ENCODE data around the gene ILF3. TPM values are rescaled to one million over a fixed set of nuclear protein-coding genes. Genes with fewer than 3 reads are reported as not detected.
"Not testable (repeated sequence)": the region's sequence is repeated elsewhere in the genome, so short reads cannot be mapped to it uniquely, and the experiment has no call there.

Gene ILF3
- polyA plus RNA-seq, 1 donor, result 358 TPM

GRCh38 chr19:10640361-10640760 lies 13.8 kb upstream of the ILF3 start:
- DNase-seq, result no peak

- DNase-seq, result no peak
Measured at GRCh38 chr19:10641248-10641647, 12.9 kb upstream of the ILF3 start.

DNA sequence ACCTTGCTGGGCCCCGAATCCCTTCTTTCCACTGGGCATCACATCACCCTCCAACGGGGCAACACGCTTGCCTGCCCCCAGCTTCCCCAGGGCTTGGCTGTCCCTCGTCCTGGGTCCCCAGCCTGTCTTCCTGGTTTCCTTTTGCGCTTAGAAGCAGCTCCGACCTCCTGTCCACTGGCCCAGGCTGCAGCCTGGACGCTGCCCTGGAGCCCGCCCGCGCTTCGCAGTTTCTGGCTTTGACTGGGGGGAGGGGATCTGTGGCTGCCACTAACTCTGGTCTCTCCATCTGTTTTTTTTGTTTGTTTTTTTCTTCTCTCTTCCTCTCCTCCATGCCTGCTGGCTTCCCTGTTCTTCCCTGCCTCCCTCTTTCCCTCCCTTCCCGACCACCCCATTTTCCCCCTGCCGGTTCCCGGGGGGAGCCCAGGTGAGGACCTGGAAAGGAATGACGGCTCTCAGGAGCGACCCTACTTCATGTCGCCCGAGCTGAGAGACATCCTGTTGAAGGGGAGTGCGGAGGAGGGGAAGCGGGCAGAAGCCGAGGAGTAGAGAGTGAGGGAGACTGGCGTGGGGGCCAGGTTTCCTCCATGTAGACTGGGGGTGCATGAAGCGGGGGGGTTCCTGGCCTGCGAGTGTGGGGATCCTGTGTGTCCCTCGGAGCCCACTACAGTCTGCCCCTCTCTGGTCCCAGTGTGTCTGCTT lies 11.5 kb upstream of the ILF3 start:
- no peak for DNase-seq

- DNase-seq, result no peak
Measured at GRCh38 chr19:10643172-10643967, 10.8 kb upstream of the ILF3 start.

DNA sequence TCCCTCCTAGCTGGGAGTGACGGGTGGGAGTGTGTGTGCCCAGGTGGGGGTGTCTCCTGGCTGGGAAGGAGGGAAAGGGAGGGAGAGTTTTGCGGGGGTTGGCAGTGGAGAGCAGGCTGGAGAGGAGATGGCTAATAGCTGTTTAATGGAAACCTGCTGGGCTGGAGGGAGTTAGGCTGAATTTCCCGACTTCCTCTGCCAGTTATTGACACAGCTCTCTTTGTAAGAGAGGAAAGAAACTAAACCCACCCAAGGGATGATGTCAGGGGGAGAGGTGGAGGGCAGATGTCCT lies 10.2 kb upstream of the ILF3 start:
- no peak for DNase-seq

- no peak for DNase-seq
Measured at GRCh38 chr19:10644260-10645007, 9.7 kb upstream of the ILF3 start.

GRCh38 chr19:10646456-10647159 lies 7.5 kb upstream of the ILF3 start:
- no peak for DNase-seq

GRCh38 chr19:10648360-10648759 lies 5.8 kb upstream of the ILF3 start:
- DNase-seq, result no peak

GRCh38 chr19:10651851-10652250 lies 2.3 kb upstream of the ILF3 start:
- no peak for DNase-seq

DNA sequence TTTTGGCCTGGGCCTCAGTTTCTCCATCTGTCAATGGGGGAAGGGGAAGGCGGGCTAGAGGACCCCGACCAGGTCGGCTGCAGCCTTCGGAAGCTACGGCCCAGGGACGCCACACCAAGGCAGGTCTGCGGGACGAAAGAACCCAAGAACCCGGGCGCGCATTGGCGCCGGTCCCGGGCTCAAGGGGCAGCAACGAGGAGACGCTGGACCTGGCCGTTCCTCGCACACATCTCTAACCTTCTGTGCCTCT lies 739 bp upstream of the ILF3 start:
- DNase-seq, result no peak

- DNase-seq, result no peak
Measured at GRCh38 chr19:10654610-10655456, 687 bp downstream of the ILF3 start.

DNA sequence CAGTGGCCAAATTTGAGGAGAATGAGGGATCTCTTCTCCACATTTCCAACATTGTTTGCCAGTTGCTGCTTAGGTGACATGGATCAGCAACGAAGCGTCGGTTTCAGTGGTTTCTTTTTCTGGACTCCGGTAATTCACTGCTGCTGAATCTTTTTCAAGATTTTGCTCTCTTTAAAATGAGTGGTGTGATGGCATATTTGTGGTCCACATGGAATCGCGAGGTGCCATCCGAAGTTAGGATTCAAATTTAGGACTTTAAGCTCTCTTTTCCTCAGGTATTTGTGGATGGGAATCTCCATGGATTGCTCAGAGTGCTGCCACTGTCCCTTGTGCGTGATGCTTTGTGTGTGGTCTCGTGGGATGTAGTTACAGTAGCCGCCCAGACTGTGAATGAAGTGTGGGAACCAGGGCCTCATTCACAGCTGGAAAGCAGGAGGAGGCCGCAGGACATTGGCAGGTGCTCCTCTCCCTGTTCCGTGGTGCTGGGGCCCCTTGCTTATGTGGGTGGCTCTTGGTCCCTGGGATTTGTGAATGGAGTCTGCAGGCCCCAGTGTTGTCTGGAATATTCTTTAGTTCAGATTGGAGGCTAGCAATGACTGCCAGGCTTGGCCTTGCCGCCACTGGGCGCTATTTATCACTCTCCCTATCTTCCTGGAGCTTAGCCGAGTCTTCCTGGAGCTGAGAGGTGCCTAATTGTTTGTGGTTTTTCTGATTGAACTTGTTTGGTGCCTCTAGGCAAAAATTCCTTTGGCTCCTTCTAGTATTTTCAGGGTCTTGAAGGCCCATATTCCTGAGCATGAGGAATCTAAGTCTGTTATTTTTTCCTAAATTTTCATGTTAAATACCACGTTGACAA lies 1.5 kb downstream of the ILF3 start:
- DNase-seq, result no peak

- DNase-seq, result no peak
Measured at GRCh38 chr19:10660346-10660745, 6.2 kb downstream of the ILF3 start.

DNA sequence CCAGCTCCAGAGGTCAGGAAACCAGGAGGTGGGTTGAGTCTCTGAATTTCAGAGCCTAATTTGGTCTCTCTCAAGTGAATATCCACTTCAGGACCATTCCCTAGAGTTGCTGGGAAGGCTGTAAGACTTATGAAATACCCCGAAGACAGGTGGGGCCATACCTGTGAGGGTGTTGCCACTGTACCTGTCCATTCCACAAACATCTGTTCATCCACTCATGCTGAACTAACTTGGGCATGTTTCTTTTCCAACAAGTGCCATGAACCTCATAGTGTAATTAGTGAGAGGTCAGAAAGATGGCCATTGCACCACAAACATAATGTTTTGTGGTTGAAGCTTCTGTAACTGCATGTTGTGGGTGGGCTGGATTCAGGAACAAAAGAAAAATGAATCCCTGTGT lies 7.8 kb downstream of the ILF3 start:
- DNase-seq, result no peak

- DNase-seq, result no peak
Measured at GRCh38 chr19:10662384-10663251, 8.5 kb downstream of the ILF3 start.

- DNase-seq, result not testable (repeated sequence)
Measured at GRCh38 chr19:10663252-10663563, 9.1 kb downstream of the ILF3 start.

GRCh38 chr19:10667867-10668266 lies 13.7 kb downstream of the ILF3 start:
- no peak for DNase-seq

- DNase-seq, result no peak
Measured at GRCh38 chr19:10669246-10669645, 15.1 kb downstream of the ILF3 start.

- DNase-seq, result no peak
Measured at GRCh38 chr19:10670182-10670581, 16.0 kb downstream of the ILF3 start.

Measured in left kidney (tissue), 2 donors.